HEK293 (cell line): Measurements from ENCODE around the gene ZNF576.
A peak's percentile ranks its signal among the peaks of the same experiment; 100 is the strongest.

Experiments used
- CTCF ChIA-PET: fragments of 350-600 bp; formaldehyde crosslinking; extraction: SDS; loops from one replicate; lab custom pipeline; 2021; ENCODE audit warnings: antibody characterized with exemption; lab: Yijun Ruan, JAX
- POLR2A ChIA-PET: fragments of 300-600 bp; formaldehyde crosslinking; extraction: SDS; loops from one replicate; lab custom pipeline; 2020; ENCODE audit warnings: antibody characterized with exemption, inconsistent platforms; lab: Yijun Ruan, JAX
- H3K27ac ChIP-seq: fragments of 200-500 bp; sonication (Bioruptor generic); 2 replicates; pipeline ENCODE4 v1.5.1; 2014; ENCODE audit warnings: low read depth, low read length, control low read depth, inconsistent platforms; ENCODE audit errors: extremely low read depth
- H3K36me3 ChIP-seq, 2 experiments: fragments of 200-500 bp in 1 of 2; sonication (Bioruptor generic) in 1 of 2; 1 replicate in 1 of 2; 2 replicates in 1 of 2; pipeline ENCODE4 v1.5.1; 2014 to 2017; ENCODE audit warnings: inconsistent platforms in 2 of 2, low read length in 2 of 2; ENCODE audit not compliant: control insufficient read depth in 2 of 2, insufficient read depth in 1 of 2
- H3K4me1 ChIP-seq: fragments of 200-500 bp; sonication (Bioruptor generic); 2 replicates; pipeline ENCODE4 v1.5.1; 2014; ENCODE audit warnings: mild to moderate bottlenecking, low read length, inconsistent platforms; ENCODE audit not compliant: control insufficient read depth, insufficient read depth
- H3K4me3 ChIP-seq: 2 replicates; pipeline ENCODE4 v1.5.1; 2011; ENCODE audit warnings: low read depth, mild to moderate bottlenecking, control low read depth, low read length, moderate library complexity
- H3K9me3 ChIP-seq: fragments of 200-500 bp; sonication (Bioruptor generic); 2 replicates; pipeline ENCODE4 v1.5.1; 2014; ENCODE audit warnings: low read depth, low read length, inconsistent platforms; ENCODE audit not compliant: control insufficient read depth, insufficient read depth
- IKZF3 ChIP-seq: fragments of 450-650 bp; IDR thresholded peaks from 2 replicates; pipeline ENCODE4 v1.5.0; 2018; ENCODE audit warnings: missing biosample characterization, mild to moderate bottlenecking, missing genetic modification characterization, moderate library complexity
- KLF1 ChIP-seq: fragments of 450-650 bp; formaldehyde crosslinking; IDR thresholded peaks from 2 replicates; pipeline ENCODE4 v1.5.1; 2016; ENCODE audit warnings: missing biosample characterization, missing genetic modification characterization
- MEIS1 ChIP-seq: sonication (generic); formaldehyde crosslinking; IDR thresholded peaks from 2 replicates; pipeline ENCODE4 v1.8.1; 2022; ENCODE audit warnings: missing genetic modification reagents, mild to moderate bottlenecking, borderline replicate concordance
- SP2 ChIP-seq: fragments of 450-650 bp; formaldehyde crosslinking; IDR thresholded peaks from 2 replicates; pipeline ENCODE4 v1.5.1; 2016; ENCODE audit warnings: missing biosample characterization, missing genetic modification characterization
- ZBTB17 ChIP-seq: fragments of 450-650 bp; formaldehyde crosslinking; IDR thresholded peaks from 2 replicates; pipeline ENCODE4 v1.5.1; 2016; ENCODE audit warnings: missing biosample characterization, missing genetic modification characterization
- ZNF175 ChIP-seq: fragments of 450-650 bp; formaldehyde crosslinking; IDR thresholded peaks from 2 replicates; pipeline ENCODE4 v1.5.1; 2016; ENCODE audit warnings: missing biosample characterization, missing genetic modification characterization
- ZNF274 ChIP-seq, 2 experiments: fragments of 200-500 bp in 1 of 2; fragments of 450-650 bp in 1 of 2; sonication (Bioruptor generic) in 1 of 2; formaldehyde crosslinking in 1 of 2; IDR thresholded peaks; 2 replicates each; pipeline versions ENCODE4 v1.5.1 to v1.6.1; 2014 to 2016; ENCODE audit warnings: borderline replicate concordance in 1 of 2, inconsistent platforms in 1 of 2, low read length in 1 of 2, missing biosample characterization in 1 of 2, missing genetic modification characterization in 1 of 2
- ZNF302 ChIP-seq: fragments of 450-650 bp; formaldehyde crosslinking; IDR thresholded peaks from 2 replicates; pipeline ENCODE4 v1.5.1; 2016; ENCODE audit warnings: missing biosample characterization, missing genetic modification characterization, low read depth
- ZNF544 ChIP-seq: fragments of 450-650 bp; formaldehyde crosslinking; IDR thresholded peaks from 2 replicates; pipeline ENCODE4 v1.5.0; 2017; ENCODE audit warnings: missing biosample characterization, missing genetic modification characterization
- ZNF585B ChIP-seq: fragments of 450-650 bp; formaldehyde crosslinking; IDR thresholded peaks from 2 replicates; pipeline ENCODE4 v1.5.1; 2016; ENCODE audit warnings: missing biosample characterization, missing genetic modification characterization
- ZNF600 ChIP-seq: fragments of 450-650 bp; formaldehyde crosslinking; IDR thresholded peaks from 2 replicates; pipeline ENCODE4 v1.5.1; 2016; ENCODE audit warnings: missing biosample characterization, missing genetic modification characterization
- ZNF623 ChIP-seq: fragments of 450-650 bp; formaldehyde crosslinking; IDR thresholded peaks from 2 replicates; pipeline ENCODE4 v1.5.1; 2016; ENCODE audit warnings: missing biosample characterization, missing genetic modification characterization
- ZNF626 ChIP-seq: fragments of 450-650 bp; sonication (Bioruptor Pico); formaldehyde crosslinking; IDR thresholded peaks from 2 replicates; pipeline ENCODE4 v1.5.1; 2018; ENCODE audit warnings: missing biosample characterization, missing genetic modification characterization, inconsistent platforms
- ZNF660 ChIP-seq: fragments of 450-650 bp; IDR thresholded peaks from 2 replicates; pipeline ENCODE4 v1.5.1; 2018; ENCODE audit warnings: missing biosample characterization, mild to moderate bottlenecking, missing genetic modification characterization
- ZNF792 ChIP-seq: fragments of 450-650 bp; formaldehyde crosslinking; IDR thresholded peaks from 2 replicates; pipeline ENCODE4 v1.5.1; 2016; ENCODE audit warnings: missing biosample characterization, missing genetic modification characterization
- ZSCAN4 ChIP-seq: fragments of 450-650 bp; formaldehyde crosslinking; IDR thresholded peaks from 2 replicates; pipeline ENCODE4 v1.5.1; 2017; ENCODE audit warnings: missing biosample characterization, missing genetic modification characterization
- TF ChIP-seq, protein P1 (sequence below): fragments of 450-650 bp; formaldehyde crosslinking; IDR thresholded peaks from 2 replicates; pipeline ENCODE4 v1.5.1; 2016; ENCODE audit warnings: missing biosample characterization, missing genetic modification characterization
- TF ChIP-seq, protein P2 (sequence below): fragments of 450-650 bp; formaldehyde crosslinking; optimal IDR thresholded peaks from 2 replicates; pipeline ENCODE3; 2016; ENCODE audit warnings: missing biosample characterization, mild to moderate bottlenecking, missing genetic modification characterization

ZNF576 gene

DNA sequence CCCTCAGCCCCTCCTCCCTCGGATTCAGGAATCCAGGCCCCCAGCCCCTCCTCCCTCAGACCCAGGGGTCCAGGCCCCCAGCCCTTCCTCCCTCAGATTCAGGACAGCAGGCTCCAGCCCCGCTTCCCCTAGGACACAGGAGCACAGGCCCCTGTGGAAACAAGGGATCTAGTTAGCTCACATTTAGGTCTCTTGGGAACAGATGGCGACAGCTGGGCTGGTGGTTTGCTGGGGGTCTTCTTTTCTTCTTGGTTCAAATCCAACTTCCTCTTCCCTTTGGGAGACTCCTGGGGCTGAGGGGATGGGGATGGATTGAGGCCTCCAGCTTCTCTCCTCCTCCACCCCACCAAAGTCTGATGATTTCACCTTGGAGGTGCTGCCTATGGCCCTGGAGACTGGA is 43.8 kb upstream of the ZNF576 start (continued):
- no peak for TF ChIP-seq ZSCAN4 (tag by site-specific recombination)
- TF ChIP-seq, all 188 proteins: peak for 0

- TF ChIP-seq ZNF600 (tag by site-specific recombination) (peak; percentile 55; the same call in 1 of the 2 replicates), ZNF274 (IDR thresholded peaks at IDR 0.05; ENCODE audit: low read length) (no peak), ZNF274 (tag by site-specific recombination; IDR thresholded peaks at IDR 0.05; ENCODE audit: borderline replicate concordance) (no peak), ZNF585B (tag by site-specific recombination) (no peak), ZNF623 (no peak), MEIS1 (CRISPR knock-in tag) (no peak)
- TF ChIP-seq, protein P1, sequence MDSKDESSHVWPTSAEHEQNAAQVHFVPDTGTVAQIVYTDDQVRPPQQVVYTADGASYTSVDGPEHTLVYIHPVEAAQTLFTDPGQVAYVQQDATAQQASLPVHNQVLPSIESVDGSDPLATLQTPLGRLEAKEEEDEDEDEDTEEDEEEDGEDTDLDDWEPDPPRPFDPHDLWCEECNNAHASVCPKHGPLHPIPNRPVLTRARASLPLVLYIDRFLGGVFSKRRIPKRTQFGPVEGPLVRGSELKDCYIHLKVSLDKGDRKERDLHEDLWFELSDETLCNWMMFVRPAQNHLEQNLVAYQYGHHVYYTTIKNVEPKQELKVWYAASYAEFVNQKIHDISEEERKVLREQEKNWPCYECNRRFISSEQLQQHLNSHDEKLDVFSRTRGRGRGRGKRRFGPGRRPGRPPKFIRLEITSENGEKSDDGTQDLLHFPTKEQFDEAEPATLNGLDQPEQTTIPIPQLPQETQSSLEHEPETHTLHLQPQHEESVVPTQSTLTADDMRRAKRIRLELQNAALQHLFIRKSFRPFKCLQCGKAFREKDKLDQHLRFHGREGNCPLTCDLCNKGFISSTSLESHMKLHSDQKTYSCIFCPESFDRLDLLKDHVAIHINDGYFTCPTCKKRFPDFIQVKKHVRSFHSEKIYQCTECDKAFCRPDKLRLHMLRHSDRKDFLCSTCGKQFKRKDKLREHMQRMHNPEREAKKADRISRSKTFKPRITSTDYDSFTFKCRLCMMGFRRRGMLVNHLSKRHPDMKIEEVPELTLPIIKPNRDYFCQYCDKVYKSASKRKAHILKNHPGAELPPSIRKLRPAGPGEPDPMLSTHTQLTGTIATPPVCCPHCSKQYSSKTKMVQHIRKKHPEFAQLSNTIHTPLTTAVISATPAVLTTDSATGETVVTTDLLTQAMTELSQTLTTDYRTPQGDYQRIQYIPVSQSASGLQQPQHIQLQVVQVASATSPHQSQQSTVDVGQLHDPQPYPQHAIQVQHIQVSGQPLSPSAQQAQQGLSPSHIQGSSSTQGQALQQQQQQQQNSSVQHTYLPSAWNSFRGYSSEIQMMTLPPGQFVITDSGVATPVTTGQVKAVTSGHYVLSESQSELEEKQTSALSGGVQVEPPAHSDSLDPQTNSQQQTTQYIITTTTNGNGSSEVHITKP (tag by site-specific recombination), result no peak
- Histone ChIP-seq H3K4me3 (no peak overlapping the region), H3K36me3 (peaks cover 76 to 92% of the 10 kb centered on the region in 2 experiments), H3K27ac (peak overlapping the region; percentile 35; the same call in 1 of the 2 replicates), H3K4me1 (no peaks in the 10 kb centered on the region), H3K9me3 (no peaks in the 10 kb centered on the region)
- POLR2A ChIA-PET, result interaction anchor here (0.9 to 1.4 kb wide), 2 partner anchors 42 to 49 kb away, joined by 3 to 4 read pairs; partner anchors contain the start of genes IRGQ and PHLDB3
- CTCF ChIA-PET, result interaction anchor here (0.6 to 8.2 kb wide), 14 partner anchors 16 to 260 kb away, joined by 3 to 167 read pairs (median 11); partner anchors contain the start of genes IRGQ, XRCC1, ZNF575 and ZNF576
Measured at GRCh38 chr19:43553656-43554055, 42.7 kb upstream of the ZNF576 start.

- no peaks in the 10 kb centered on the region for H3K9me3 ChIP-seq
- POLR2A ChIA-PET, result interaction anchor here (0.7 to 2.2 kb wide), 10 partner anchors 9 to 199 kb away, joined by 3 to 25 read pairs (median 4); partner anchors contain the start of genes IRGQ, PHLDB3 and ZNF576
- CTCF ChIA-PET, result interaction anchor here (0.6 to 8.2 kb wide), 52 partner anchors 8 to 606 kb away, joined by 3 to 167 read pairs (median 5); partner anchors contain the start of genes IRGQ, LYPD3, SRRM5 and XRCC1
- no peak overlapping the region for H3K4me3 ChIP-seq
- peaks cover 70 to 92% of the 10 kb centered on the region in 2 experiments for H3K36me3 ChIP-seq
- no peaks in the 10 kb centered on the region for H3K4me1 ChIP-seq
- H3K27ac ChIP-seq, result peak overlapping the region; percentile 35; the same call in 1 of the 2 replicates
- TF ChIP-seq ZNF544 (tag by site-specific recombination) (no peak), SP2 (tag by site-specific recombination) (no peak), IKZF3 (tag by site-specific recombination) (no peak), KLF1 (tag by site-specific recombination) (no peak), ZBTB17 (no peak), ZNF626 (tag by site-specific recombination) (no peak), ZNF792 (tag by site-specific recombination) (no peak), ZNF302 (no peak), ZNF175 (tag by site-specific recombination) (no peak), ZNF660 (tag by site-specific recombination) (no peak)
- TF ChIP-seq, protein P2, sequence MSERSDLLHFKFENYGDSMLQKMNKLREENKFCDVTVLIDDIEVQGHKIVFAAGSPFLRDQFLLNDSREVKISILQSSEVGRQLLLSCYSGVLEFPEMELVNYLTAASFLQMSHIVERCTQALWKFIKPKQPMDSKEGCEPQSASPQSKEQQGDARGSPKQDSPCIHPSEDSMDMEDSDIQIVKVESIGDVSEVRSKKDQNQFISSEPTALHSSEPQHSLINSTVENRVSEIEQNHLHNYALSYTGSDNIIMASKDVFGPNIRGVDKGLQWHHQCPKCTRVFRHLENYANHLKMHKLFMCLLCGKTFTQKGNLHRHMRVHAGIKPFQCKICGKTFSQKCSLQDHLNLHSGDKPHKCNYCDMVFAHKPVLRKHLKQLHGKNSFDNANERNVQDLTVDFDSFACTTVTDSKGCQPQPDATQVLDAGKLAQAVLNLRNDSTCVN (tag by site-specific recombination), result no peak
Measured at GRCh38 chr19:43554317-43554895, 42.0 kb upstream of the ZNF576 start.
